NCI-H460 (cell line): Measurements from ENCODE around the gene DPF3. TPM values are rescaled to one million over a fixed set of nuclear protein-coding genes. Genes with fewer than 3 reads are reported as not detected.

Source experiments
- DNase-seq: peaks from one replicate; pipeline ENCODE4 v3.0.0-alpha.2; 2016; ENCODE audit warnings: low read depth; ENCODE audit errors: extremely low read depth
- small RNA-seq, 2 experiments: library from RNA; depleted of rRNA; stranded (forward); fragments of <200 nt; gene quantifications; one replicate each; pipeline ENCODE3, GENCODE V24; 2014
- total RNA-seq: library from RNA; depleted of rRNA; stranded (reverse); fragments of >200 nt; shearing (Covaris generic); gene quantifications from 2 replicates; pipeline ENCODE4 v1.2.3, GENCODE V29; 2014; rRNA removed

The DPF3 gene
- total RNA-seq, 1 experiment from 2014 or later, result not detected

GRCh38 chr14:72589652-72590051 lies 304.2 kb downstream of the DPF3 start:
- DNase-seq, result no peak

DNA sequence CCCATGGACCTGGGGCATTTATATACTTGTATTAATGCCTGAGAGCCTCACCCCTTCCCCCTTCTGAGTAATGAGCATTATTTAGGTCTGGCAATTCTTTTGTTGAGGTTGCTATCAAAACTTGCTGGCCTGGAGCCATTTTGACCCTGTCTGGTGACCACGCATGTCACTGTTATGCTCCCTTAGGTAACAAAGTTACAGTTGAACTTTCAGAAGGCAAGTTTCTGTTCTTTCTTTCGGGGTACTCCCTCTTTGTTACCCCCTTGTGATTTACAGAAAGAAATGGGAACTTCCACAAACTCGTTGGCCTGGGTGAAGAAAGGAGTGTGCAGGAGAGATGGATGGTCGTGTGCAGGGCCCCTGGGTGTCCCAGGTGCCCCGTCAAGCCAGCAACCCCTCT lies 305.4 kb downstream of the DPF3 start:
- no peak for DNase-seq

DNA sequence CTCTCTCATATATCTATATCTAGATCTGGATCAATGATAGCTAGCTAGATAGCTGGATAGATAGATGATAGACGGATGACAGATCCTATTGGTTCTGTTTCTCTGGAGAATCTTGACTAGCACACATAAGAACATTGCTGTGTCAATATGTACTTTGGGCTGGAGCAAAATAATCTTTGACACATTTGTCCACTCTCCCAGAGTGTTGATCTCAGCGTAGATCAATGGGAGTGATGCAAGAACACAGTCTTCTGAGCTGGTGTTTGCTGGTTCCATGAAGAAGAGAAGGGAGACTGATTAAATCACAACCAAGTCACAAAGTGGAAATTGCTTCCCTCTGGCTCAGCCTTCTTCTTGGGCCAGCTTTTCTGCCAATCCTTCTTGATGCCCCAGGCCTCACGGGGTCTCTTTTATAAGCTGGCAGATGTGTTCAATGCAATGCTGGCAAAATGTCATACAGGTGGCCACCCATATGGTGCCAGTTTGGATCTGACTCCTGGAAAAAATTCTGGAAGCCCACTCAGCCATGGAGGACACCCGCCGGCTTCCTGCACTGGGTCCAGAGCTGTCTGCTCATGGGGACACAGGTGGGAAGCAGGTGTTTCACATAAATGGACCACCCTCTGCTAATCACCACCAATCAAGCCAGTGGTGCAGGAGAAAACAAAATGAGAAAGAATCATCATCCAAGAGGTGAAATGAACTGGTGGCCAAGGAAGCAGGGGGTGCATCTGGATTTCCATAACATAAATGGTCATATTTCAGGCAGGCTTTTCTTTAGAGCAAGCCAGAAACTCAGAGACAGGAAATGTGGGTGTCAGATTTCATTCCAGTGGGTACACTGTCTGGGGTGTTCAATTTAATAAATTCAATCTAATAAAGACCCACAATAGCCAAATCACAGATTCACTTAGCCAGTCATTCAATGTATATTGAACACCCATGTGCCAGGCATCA lies 310.3 kb downstream of the DPF3 start:
- DNase-seq, result no peak

- DNase-seq, result no peak
Measured at GRCh38 chr14:72582582-72582981, 311.3 kb downstream of the DPF3 start.

DNA sequence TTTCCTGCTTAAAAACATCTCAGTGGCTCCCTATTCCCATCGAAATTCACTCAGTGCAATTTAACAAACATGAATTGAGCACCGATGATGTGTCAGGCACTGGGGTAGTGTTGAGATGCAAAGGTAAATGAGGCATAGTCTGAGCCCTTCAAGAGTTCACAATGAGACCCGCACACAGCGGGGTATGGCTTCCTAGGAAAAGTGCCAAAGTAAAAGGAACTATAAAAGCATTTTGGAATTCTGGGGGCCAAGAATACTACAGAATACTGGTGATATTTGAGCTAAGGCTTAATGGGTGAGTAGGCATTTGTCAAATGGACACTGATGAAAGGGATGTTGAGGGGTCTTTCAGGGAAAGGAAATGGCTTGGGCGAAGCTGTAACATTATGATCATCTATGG lies 315.4 kb downstream of the DPF3 start:
- no peak for DNase-seq

DNA sequence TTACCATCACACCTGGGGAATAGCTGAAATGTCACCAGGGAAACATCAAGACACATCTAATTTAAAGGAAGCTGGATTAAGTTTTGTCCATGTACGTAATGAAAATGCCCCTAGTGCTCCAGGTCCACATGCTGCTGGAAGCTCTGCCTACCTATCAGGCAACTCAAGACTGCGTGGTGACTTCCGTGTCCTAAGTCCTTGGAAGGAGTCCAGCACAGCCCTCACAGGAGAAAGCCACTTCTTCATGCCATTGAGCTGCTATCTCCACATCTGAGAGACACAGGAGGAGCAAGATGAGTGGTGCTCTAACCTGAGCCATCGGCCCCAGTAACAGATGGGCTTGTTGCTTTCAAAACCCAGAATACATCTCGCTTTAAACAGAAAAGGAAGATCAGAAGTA lies 316.4 kb downstream of the DPF3 start:
- DNase-seq, result no peak

- no peak for DNase-seq
Measured at GRCh38 chr14:72576258-72576657, 317.6 kb downstream of the DPF3 start.

DNA sequence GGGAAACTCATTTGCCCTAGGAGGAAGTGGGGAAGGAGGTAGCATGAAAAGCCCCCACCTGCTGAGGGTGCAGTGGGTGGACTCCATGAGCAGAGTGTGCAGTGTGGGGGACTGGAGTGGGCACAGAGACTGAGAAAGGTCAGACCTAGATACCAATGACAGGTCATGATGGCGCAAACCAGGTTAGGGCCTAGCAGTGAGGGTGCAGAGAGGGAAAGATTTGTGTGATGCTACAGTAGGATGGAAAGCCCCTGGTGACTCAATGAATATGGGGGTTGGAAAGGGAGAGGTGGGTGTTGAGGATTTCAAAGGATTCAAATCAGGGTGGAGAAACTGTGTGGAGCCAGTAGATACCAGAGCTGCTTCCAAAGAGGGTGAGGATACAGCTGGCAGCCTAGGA lies 319.2 kb downstream of the DPF3 start:
- DNase-seq, result no peak

- no peak for DNase-seq
Measured at GRCh38 chr14:72573725-72574417, 320.0 kb downstream of the DPF3 start.

Small RNAs within 50 kb of the gene (small RNA-seq; reads per million reads assigned to genes)
- 0 reads per million in 2 experiments for gene RF00019

Other genes starting within 250 kb of the DPF3 start
- 18.8 and 21.5 TPM in 2 replicates for gene DCAF4, start 32.4 kb upstream of the DPF3 start, total RNA-seq
- gene ZFYVE1, start 133.0 kb upstream of the DPF3 start, total RNA-seq, result 4.3 and 5.8 TPM in 2 replicates
- gene RBM25, start 164.4 kb upstream of the DPF3 start, total RNA-seq, result 30.0 and 35.0 TPM in 2 replicates
- 34.1 and 48.2 TPM in 2 replicates for gene PSEN1, start 242.4 kb upstream of the DPF3 start, total RNA-seq